Mucosa of stomach (tissue), 1 donor: ENCODE data around the gene KCNH3.
A peak's percentile ranks its signal among the peaks of the same experiment; 100 is the strongest.

Experiments
- H3K27me3 ChIP-seq: one replicate; pipeline ENCODE4 v1.7.0; 2013; ENCODE audit warnings: mild to moderate bottlenecking, low read length; ENCODE audit not compliant: control insufficient read depth, insufficient read depth
- H3K36me3 ChIP-seq: one replicate; pipeline ENCODE4 v1.7.0; 2013; ENCODE audit warnings: low read length; ENCODE audit not compliant: control insufficient read depth, insufficient read depth
- H3K4me1 ChIP-seq: one replicate; pipeline ENCODE4 v1.7.0; 2013; ENCODE audit warnings: mild to moderate bottlenecking, low read length; ENCODE audit not compliant: control insufficient read depth, insufficient read depth
- H3K4me3 ChIP-seq: one replicate; pipeline ENCODE4 v1.7.0; 2013; ENCODE audit warnings: low read length
- H3K9ac ChIP-seq: one replicate; pipeline ENCODE4 v1.7.0; 2013; ENCODE audit warnings: mild to moderate bottlenecking, low read length, moderate library complexity
- H3K9me3 ChIP-seq: one replicate; pipeline ENCODE4 v1.7.0; 2013; ENCODE audit warnings: mild to moderate bottlenecking, low read length, moderate library complexity; ENCODE audit not compliant: control insufficient read depth
- donor health status: Pancreatic carcinoma.

KCNH3 gene, protein sequence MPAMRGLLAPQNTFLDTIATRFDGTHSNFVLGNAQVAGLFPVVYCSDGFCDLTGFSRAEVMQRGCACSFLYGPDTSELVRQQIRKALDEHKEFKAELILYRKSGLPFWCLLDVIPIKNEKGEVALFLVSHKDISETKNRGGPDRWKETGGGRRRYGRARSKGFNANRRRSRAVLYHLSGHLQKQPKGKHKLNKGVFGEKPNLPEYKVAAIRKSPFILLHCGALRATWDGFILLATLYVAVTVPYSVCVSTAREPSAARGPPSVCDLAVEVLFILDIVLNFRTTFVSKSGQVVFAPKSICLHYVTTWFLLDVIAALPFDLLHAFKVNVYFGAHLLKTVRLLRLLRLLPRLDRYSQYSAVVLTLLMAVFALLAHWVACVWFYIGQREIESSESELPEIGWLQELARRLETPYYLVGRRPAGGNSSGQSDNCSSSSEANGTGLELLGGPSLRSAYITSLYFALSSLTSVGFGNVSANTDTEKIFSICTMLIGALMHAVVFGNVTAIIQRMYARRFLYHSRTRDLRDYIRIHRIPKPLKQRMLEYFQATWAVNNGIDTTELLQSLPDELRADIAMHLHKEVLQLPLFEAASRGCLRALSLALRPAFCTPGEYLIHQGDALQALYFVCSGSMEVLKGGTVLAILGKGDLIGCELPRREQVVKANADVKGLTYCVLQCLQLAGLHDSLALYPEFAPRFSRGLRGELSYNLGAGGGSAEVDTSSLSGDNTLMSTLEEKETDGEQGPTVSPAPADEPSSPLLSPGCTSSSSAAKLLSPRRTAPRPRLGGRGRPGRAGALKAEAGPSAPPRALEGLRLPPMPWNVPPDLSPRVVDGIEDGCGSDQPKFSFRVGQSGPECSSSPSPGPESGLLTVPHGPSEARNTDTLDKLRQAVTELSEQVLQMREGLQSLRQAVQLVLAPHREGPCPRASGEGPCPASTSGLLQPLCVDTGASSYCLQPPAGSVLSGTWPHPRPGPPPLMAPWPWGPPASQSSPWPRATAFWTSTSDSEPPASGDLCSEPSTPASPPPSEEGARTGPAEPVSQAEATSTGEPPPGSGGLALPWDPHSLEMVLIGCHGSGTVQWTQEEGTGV

DNA sequence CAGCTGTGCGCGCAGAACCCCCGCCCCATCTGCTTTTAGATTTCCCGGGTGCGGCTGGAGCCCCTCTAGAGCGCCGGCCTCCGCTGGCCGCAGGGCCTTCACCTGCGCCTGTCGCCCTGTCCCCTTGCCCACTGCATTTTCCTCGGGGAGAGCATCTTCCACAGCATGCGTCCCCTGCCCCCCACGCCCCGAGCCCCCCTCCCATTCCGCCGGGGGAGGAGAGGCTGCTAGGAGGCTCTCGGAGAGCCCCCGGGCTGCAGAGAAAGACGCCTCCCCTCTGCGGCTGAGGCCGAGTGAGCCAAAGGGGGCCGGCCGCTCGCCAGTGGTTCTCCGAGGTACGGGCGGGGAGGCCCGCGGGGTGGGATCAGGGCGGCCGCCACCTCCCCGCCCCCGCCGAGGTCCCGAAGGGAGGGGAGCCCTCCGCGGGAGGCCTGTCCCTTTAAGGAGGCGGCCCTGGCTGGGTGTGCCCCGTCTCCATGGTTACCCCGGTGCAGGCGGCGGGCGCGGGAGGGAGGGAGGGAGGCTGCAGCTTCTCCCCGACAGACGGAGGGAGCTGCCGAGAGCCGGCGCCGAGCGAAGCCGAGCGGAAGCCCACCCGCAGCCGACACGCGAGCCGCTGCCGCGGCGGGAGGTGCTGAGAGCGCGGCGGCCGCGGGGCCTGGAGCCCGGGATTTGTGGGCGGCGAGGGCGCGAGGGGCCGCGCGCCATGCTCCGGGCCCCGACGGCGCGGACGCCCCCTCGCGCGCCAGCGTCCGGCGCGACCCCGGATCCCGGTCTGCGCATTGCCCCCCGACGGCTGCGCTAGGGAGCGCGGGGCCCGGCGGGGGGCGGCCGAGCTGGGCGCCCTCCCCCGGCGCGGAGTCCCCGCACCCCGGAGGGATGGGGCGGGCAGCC, at the start of gene KCNH3:
TSS of gene KCNH3 (plus strand) at position 521 of the 894 bp plus-strand sequence. CDS start 387 bp downstream, outside the sequence.
- H3K9ac ChIP-seq, result peak within 1 kb of the TSS; percentile 39
- peaks cover 45% of the 10 kb centered on the region for H3K27me3 ChIP-seq
- peak within 1 kb of the TSS; percentile 46 for H3K4me3 ChIP-seq
- peaks cover 11% of the 10 kb centered on the region for H3K4me1 ChIP-seq
- no peaks in the 10 kb centered on the region for H3K36me3 ChIP-seq
- no peaks in the 10 kb centered on the region for H3K9me3 ChIP-seq

DNA sequence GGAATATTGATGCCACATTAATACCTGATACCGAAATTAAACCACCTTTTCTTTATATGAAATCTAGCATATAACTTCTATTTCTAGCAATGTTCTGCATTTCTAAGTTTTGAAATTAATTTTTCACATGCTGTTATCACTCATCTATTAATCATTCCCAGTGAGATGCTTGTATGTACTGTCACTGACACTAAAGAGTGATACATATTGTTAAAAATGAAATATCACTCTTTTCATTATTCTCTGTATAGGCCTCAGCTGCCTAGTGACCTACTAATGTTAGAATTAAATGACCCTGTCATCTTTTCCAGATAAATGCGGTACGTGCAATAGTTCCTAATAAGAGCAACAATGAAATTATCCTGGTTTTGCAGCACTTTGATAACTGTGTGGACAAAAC, 49.7 kb upstream of the KCNH3 start:
- no peaks in the 10 kb centered on the region for H3K27me3 ChIP-seq
- H3K4me1 ChIP-seq, result no peaks in the 10 kb centered on the region
- no peak overlapping the region for H3K4me3 ChIP-seq
- H3K9ac ChIP-seq, result no peak overlapping the region
- H3K9me3 ChIP-seq, result no peaks in the 10 kb centered on the region
- H3K36me3 ChIP-seq, result no peaks in the 10 kb centered on the region

DNA sequence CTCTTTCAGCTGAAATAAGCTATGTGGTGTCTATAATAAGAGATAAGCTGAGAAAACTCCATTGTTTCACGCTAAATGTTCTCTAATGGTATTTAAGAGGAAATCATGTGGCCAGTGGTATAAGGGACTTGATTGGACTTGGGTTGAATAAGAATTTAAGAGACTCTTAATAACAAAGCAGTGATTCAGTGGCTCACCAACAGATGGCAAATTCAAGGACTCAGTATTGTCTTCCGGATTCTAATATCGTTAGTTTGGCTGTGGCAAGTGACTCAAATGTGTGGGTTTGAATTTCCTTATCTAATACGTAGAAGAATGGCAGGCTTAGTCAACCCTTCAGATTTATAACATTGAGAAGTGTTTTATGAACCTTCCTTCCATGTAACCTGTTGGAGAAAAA, 49.1 kb upstream of the KCNH3 start:
- Histone ChIP-seq H3K27me3 (no peaks in the 10 kb centered on the region), H3K9me3 (no peaks in the 10 kb centered on the region), H3K4me1 (no peaks in the 10 kb centered on the region), H3K4me3 (no peak overlapping the region), H3K9ac (no peak overlapping the region), H3K36me3 (no peaks in the 10 kb centered on the region)

DNA sequence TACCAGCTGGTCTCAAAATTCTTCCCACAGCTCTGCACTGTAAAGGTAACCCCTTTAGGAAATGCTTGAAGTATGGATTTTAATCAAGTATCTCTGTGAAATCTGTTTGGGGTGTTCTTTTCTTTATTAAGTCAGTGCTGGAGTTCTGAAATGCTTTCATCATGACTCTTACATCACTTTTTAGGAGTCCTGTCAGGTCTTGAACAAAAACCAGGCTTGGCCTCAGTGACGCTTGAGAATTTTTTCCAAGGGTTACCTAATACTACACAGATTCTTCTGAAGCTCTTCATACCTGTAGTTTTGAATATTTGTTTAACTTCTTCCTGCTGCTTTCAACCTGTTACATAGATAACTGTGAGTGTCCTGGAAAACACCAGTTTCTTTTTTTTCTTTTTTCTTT, 47.0 kb upstream of the KCNH3 start:
- no peaks in the 10 kb centered on the region for H3K27me3 ChIP-seq
- H3K9ac ChIP-seq, result no peak overlapping the region
- no peaks in the 10 kb centered on the region for H3K36me3 ChIP-seq

DNA sequence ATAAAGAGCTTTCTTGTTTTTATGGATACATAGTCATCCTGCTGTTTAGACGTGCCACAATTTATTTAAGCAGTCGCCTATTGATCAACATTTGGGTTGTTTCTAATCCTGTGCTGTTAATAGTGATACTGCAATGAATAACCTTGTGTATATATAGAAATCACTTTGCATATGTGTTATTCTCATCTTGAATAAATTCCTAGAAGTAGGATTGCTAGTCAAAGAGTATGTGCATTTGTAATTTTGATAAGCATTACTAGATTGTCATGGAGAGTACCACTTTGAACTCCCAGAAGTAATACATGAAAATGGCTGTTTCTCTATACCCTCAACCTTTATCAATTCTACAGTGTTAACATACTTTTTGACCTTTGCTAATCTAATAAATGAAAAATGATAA, 44.9 kb upstream of the KCNH3 start:
- Histone ChIP-seq H3K27me3 (no peaks in the 10 kb centered on the region), H3K9me3 (no peaks in the 10 kb centered on the region), H3K9ac (no peak overlapping the region), H3K4me1 (no peaks in the 10 kb centered on the region), H3K4me3 (no peak overlapping the region), H3K36me3 (no peaks in the 10 kb centered on the region)

More for the DNA sequence above, 47.0 kb upstream of the KCNH3 start:
- no peak overlapping the region for H3K4me3 ChIP-seq
- no peaks in the 10 kb centered on the region for H3K4me1 ChIP-seq
- no peaks in the 10 kb centered on the region for H3K9me3 ChIP-seq

DNA sequence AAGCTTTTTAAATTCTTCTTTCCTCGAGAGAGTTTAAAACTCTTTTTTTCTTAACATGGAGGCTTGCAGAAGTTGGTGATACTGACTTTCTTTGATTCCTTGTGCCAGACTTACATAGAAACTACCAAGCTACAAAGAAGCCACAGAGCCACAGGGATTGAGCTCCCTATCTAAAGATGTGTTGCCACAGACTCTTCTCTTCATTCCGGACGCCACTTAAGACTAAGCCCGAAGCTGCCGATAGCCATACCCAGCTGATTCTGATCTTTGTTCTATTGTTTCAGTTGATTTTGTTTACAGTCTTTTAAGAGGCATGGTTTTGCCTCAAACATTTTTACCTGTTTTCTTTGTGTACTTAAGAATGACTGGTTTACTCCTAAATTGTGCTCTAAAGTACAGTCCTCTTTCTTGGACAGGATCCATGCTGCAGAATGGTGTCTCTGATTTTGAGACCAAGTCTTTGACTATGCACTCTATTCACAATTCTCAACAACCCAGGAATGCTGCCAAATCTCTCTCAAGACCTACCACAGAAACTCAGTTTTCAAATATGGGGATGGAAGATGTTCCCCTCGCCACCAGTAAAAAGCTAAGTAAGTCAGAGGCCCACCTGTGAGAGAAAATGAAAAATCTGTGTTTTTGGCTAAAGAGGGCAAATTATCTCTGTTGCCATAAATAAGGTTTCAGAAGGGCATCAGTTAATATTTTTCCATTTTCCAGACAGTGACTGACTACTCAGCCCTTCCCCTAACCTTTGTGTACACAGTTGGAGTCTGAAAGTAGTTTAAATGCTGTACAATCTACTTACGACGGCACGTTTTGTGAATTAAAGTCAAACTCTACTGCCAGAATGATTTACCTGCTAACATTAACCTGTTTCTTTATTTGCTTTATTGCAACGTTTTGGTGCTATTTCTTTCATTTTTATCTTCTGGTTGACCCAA, 42.1 kb upstream of the KCNH3 start:
- Histone ChIP-seq H3K4me3 (no peak overlapping the region), H3K36me3 (no peaks in the 10 kb centered on the region), H3K4me1 (no peaks in the 10 kb centered on the region), H3K9me3 (no peaks in the 10 kb centered on the region), H3K9ac (no peak overlapping the region), H3K27me3 (no peaks in the 10 kb centered on the region)

DNA sequence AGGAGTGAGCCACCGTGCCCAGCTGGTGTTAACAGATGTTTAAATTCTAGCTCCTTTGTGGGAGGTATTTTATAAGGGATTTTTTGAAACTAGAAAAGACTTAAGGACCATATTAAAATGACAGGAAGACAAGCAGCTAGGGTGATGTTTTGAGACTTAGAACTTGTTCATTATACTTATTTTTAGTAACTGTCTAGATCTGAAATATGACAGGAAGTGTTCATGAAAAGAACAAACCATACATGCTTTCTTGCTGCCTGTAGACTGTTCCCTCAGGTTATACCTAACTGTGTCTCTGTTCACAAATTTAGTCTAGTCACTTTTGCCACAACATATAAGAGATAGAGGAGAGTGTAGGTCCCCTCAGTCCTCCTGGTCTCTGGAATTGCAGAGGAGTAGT, 36.9 kb upstream of the KCNH3 start:
- Histone ChIP-seq H3K9ac (no peak overlapping the region), H3K4me3 (no peak overlapping the region), H3K4me1 (no peaks in the 10 kb centered on the region), H3K27me3 (no peaks in the 10 kb centered on the region), H3K9me3 (no peaks in the 10 kb centered on the region), H3K36me3 (no peaks in the 10 kb centered on the region)

DNA sequence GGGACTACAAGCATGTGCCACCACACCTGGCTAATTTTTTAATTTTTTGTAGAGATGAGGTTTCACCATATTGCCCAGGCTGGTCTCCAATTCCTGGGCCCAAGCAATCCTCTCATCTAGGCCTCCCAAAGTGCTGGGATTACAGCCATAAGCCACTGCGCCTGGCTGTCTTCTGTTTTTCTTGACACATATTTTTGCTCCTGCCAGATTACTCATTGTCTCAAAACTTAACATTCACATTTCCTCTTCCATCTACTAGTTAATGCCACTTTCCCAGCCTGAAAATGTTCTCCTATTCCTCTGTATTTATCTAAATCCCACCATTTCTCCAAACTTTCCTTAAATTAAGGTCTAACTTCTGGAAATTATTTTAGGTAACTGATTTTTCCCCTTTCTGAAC, 36.2 kb upstream of the KCNH3 start:
- H3K9me3 ChIP-seq, result no peaks in the 10 kb centered on the region
- H3K27me3 ChIP-seq, result no peaks in the 10 kb centered on the region
- no peaks in the 10 kb centered on the region for H3K36me3 ChIP-seq
- H3K4me1 ChIP-seq, result no peaks in the 10 kb centered on the region
- no peak overlapping the region for H3K9ac ChIP-seq
- no peak overlapping the region for H3K4me3 ChIP-seq

DNA sequence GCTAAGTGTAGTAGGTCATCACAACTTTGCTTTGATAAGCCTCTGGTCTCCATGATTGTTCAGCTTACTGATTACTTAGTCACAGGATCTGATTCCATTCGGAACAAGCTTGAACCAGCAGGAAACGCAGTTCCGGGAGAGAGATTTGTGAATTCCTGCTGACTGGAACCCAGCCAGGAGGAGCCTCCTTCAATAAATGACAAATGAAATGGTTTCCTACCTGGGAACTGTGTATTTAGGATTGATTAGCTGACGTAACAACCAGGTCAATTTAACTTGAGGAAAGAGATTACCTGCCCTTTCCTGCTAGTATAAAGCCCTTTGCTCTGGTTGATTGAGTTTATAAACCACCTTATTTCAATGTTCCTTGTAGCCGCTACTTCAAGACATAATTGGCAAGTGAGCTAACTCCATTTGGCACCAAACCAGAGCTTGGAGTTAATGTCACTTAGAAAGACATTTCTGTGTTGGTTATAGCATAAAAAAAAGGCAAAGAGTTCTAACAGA, 35.1 kb upstream of the KCNH3 start:
- Histone ChIP-seq H3K4me1 (no peaks in the 10 kb centered on the region), H3K36me3 (no peaks in the 10 kb centered on the region), H3K4me3 (no peak overlapping the region), H3K9me3 (no peaks in the 10 kb centered on the region), H3K27me3 (no peaks in the 10 kb centered on the region), H3K9ac (no peak overlapping the region)

DNA sequence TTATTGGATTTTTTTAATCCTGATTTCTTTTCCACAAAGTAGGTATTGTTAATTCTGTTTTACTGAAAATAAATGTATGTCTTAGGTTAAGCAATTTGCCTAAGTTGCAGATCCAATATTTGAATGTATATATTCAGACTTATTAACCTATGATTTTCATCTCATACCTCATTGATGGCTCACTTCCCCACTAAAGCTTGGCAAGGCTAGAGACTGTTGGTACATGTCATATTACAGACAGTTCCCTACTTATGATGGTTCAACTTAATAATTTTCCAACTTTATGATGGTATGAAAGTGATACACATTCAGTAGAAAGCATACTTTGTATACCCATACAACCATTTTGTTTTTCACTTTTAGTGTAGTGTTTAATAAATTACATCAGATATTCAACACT, 33.2 kb upstream of the KCNH3 start:
- H3K4me1 ChIP-seq, result no peaks in the 10 kb centered on the region
- H3K9me3 ChIP-seq, result no peaks in the 10 kb centered on the region
- no peak overlapping the region for H3K4me3 ChIP-seq
- no peaks in the 10 kb centered on the region for H3K27me3 ChIP-seq
- no peaks in the 10 kb centered on the region for H3K36me3 ChIP-seq
- H3K9ac ChIP-seq, result no peak overlapping the region
